ENCODE data around the gene CKAP5. TPM values are rescaled to one million over a fixed set of nuclear protein-coding genes. Genes with fewer than 3 reads are reported as not detected.

The CKAP5 gene
- polyA plus RNA-seq, 1 of the 3 experiments (the other 2 are of a cell fraction) = 51.7 TPM

GRCh38 chr11:46769636-46770221 lies 76.4 kb downstream of the CKAP5 start:
- Histone ChIP-seq H3K4me3 (ENCODE audit: low read depth in 2 of 2, low read length in 1 of 2) (no peak overlapping the region), H3K27me3 (ENCODE audit: insufficient read depth) (no peaks in the 10 kb centered on the region), H4K20me1 (ENCODE audit: insufficient read depth) (no peaks in the 10 kb centered on the region), H3K79me2 (ENCODE audit: insufficient read depth) (peaks cover 21% of the 10 kb centered on the region), H3K9me3 (no peaks in the 10 kb centered on the region), H3K9ac (no peak overlapping the region), H3K27ac (ENCODE audit: low read depth in 2 of 2, low read length in 1 of 2) (no peak overlapping the region), H3K4me2 (no peak overlapping the region), H2AFZ (ENCODE audit: low read depth) (no peak overlapping the region), H3K9me2 (no peaks in the 10 kb centered on the region; the same call in 1 of the 2 replicates), H3K4me1 (ENCODE audit: control insufficient read depth in 1 of 2, insufficient read depth in 2 of 2, low read depth in 1 of 2, low read length in 1 of 2) (no peaks in the 10 kb centered on the region), H3F3A (replicated peaks; ENCODE audit: insufficient read depth) (peaks cover 33% of the 10 kb centered on the region), H3K36me3 (replicated peaks in 1 of 2; ENCODE audit: control insufficient read depth in 1 of 2, insufficient read depth in 2 of 2, low read length in 1 of 2) (peaks cover 49 to 87% of the 10 kb centered on the region in 2 experiments)
- CTCF ChIA-PET = interaction anchor here (0.7 kb wide), 1 partner anchor 30 kb away, joined by 4 read pairs; no protein-coding TSS in a partner anchor
- POLR2A ChIA-PET = interaction anchor here (0.6 kb wide), 1 partner anchor 32 kb away, joined by 3 read pairs; no protein-coding TSS in a partner anchor
- 96% methylated on average over 4 of the region's 4 CpGs for WGBS (ENCODE audit: low lambda C conversion rate)
- DNase-seq = no peak
- TF ChIP-seq REST (IDR thresholded peaks at IDR 0.05; ENCODE audit: low read depth, low read length) (no peak), FOSL2 (IDR thresholded peaks at IDR 0.05; ENCODE audit: borderline replicate concordance, low read depth) (no peak), ZBTB33 (IDR thresholded peaks at IDR 0.05; ENCODE audit: borderline replicate concordance, low read depth) (no peak), RCOR1 (IDR thresholded peaks at IDR 0.05; ENCODE audit: low read length) (no peak), RFX5 (IDR thresholded peaks at IDR 0.05; ENCODE audit: low read length) (no peak), TEAD4 (IDR thresholded peaks at IDR 0.05; ENCODE audit: borderline replicate concordance, insufficient read depth) (no peak), NRF1 (IDR thresholded peaks at IDR 0.05; ENCODE audit: low read depth, low read length) (no peak), GABPA (IDR thresholded peaks at IDR 0.05; ENCODE audit: low read depth) (no peak), MXI1 (IDR thresholded peaks at IDR 0.05; ENCODE audit: low read depth, low read length) (no peak), POLR2AphosphoS5 (IDR thresholded peaks at IDR 0.05; ENCODE audit: low read depth, low read length) (no peak), RXRA (IDR thresholded peaks at IDR 0.05; ENCODE audit: borderline replicate concordance, low read depth) (no peak), SIN3A (IDR thresholded peaks at IDR 0.05; ENCODE audit: borderline replicate concordance, low read depth, low read length) (no peak), ELF1 (IDR thresholded peaks at IDR 0.05) (no peak), USF1 (IDR thresholded peaks at IDR 0.05; ENCODE audit: borderline replicate concordance, low read depth) (no peak), GATA2 (CRISPR knock-in tag; IDR thresholded peaks at IDR 0.05) (no peak), IRF3 (IDR thresholded peaks at IDR 0.05; ENCODE audit: low read depth, low read length) (no peak), RAD21 (IDR thresholded peaks at IDR 0.05; ENCODE audit: low read length) (no peak), EZH2phosphoT487 (IDR thresholded peaks at IDR 0.05; ENCODE audit: borderline replicate concordance, low read depth) (no peak), TAF1 (IDR thresholded peaks at IDR 0.05; ENCODE audit: borderline replicate concordance, low read depth, low read length) (no peak), PBX3 (IDR thresholded peaks at IDR 0.05) (no peak)

Measured in SK-N-SH (cell line).